ENCODE data around the gene GAP43.

DNA sequence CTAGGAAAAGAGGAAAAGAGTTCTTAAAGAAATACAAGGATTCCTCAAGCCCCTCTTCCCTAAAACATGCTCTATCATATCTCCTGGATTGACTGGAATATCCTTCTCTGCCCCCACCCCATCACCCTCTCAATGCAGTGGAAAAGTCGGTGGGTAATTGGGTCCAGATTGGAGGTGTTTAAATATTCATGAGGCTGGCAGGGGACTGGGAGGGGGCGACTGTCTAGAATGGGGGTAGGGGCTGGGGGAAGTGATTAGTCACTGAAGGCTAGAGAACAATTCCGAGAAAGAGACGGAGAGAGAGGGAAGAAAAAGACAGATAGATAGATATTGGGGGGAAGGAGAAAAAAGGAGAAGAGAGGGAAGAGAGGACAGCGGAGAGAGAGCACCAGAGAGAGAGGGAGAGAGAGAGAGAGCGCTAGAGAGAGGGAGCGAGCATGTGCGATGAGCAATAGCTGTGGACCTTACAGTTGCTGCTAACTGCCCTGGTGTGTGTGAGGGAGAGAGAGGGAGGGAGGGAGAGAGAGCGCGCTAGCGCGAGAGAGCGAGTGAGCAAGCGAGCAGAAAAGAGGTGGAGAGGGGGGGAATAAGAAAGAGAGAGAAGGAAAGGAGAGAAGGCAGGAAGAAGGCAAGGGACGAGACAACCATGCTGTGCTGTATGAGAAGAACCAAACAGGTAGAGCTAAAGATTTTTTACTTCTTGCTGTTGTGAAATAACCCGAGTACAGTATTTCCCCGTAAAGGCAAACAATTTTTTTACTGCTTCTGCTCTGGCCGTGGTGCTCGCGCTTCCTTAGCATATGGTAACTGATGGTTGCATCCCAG is at the start of gene GAP43:
- TF ChIP-seq, protein P1, sequence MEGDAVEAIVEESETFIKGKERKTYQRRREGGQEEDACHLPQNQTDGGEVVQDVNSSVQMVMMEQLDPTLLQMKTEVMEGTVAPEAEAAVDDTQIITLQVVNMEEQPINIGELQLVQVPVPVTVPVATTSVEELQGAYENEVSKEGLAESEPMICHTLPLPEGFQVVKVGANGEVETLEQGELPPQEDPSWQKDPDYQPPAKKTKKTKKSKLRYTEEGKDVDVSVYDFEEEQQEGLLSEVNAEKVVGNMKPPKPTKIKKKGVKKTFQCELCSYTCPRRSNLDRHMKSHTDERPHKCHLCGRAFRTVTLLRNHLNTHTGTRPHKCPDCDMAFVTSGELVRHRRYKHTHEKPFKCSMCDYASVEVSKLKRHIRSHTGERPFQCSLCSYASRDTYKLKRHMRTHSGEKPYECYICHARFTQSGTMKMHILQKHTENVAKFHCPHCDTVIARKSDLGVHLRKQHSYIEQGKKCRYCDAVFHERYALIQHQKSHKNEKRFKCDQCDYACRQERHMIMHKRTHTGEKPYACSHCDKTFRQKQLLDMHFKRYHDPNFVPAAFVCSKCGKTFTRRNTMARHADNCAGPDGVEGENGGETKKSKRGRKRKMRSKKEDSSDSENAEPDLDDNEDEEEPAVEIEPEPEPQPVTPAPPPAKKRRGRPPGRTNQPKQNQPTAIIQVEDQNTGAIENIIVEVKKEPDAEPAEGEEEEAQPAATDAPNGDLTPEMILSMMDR (conservative IDR thresholded peaks at IDR 0.05; ENCODE audit: low read depth, low read length), result 0 out of 2 replicates have a peak, but pooled peaks have one; percentile 14
- TF ChIP-seq EZH2 (IDR thresholded peaks at IDR 0.05; ENCODE audit: borderline replicate concordance, low read depth, low read length, poor library complexity, severe bottlenecking), result no peak

Data from A673 (cell line).